GM12874 (cell line): ENCODE results near the gene SLC12A3.

Experiments
- CTCF ChIP-seq: IDR thresholded peaks from 2 replicates; pipeline ENCODE4 v1.5.1; 2011; ENCODE audit warnings: low read depth, mild to moderate bottlenecking, control low read depth, low read length, moderate library complexity; ENCODE audit not compliant: insufficient read depth

The SLC12A3 gene

GRCh38 chr16:56946767-56947603 is 82.0 kb downstream of the SLC12A3 start:
- TF ChIP-seq CTCF = no peak

GRCh38 chr16:56947604-56947995 is 82.6 kb downstream of the SLC12A3 start:
- no peak for TF ChIP-seq CTCF

GRCh38 chr16:56948234-56948633 is 83.2 kb downstream of the SLC12A3 start:
- no peak for TF ChIP-seq CTCF

- TF ChIP-seq CTCF = no peak
These were observed 85.0 kb downstream of the SLC12A3 start for GRCh38 chr16:56950051-56950450.

- TF ChIP-seq CTCF = no peak
These were observed 85.4 kb downstream of the SLC12A3 start for GRCh38 chr16:56950455-56950854.

GRCh38 chr16:56950881-56951771 is 86.1 kb downstream of the SLC12A3 start:
- peak; percentile 77 for TF ChIP-seq CTCF

GRCh38 chr16:56953006-56953405 is 88.0 kb downstream of the SLC12A3 start:
- no peak for TF ChIP-seq CTCF
